Measurements from ENCODE around the gene ASB4.

DNA sequence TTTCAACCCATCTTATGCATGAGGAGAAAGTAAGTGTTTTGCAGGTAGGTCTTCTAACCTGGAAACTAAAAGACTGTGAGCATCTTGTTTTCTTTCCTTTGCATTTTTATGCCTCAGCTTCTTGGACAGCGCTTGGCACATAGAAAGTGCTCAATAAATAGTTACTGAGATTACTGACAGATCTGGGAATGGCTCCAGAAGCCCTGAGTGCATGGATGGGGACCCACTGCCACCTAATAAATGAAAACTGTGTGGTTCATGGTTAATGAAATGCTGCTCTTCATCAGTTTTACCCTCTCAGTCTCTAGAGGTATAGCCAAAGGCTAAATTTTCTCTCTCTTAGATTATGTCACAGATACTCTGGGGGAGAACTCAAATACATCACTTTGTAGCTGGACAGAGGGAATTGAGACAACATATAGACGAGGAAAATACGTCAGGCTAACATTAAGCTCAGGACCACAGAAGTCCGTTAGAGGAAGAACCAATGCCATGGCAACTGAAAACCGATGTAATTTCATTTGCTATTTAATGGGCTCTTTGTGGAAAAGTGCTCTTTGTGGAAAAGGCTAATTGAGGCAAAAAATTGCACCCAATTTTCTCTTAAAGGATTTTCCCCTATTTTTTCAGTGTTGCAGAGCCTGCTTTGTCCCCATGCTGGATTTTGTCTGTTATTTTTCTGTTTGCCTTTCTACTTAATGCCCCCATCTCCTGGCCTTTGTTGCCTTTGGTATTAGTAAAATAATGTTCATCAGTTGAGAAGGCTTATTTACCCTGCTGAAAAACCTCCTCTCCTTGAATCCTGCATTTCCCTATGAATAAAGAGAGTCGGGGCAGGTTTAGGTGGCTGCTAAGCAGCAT, 17.8 kb downstream of the ASB4 start:
- TF ChIP-seq, protein P1, sequence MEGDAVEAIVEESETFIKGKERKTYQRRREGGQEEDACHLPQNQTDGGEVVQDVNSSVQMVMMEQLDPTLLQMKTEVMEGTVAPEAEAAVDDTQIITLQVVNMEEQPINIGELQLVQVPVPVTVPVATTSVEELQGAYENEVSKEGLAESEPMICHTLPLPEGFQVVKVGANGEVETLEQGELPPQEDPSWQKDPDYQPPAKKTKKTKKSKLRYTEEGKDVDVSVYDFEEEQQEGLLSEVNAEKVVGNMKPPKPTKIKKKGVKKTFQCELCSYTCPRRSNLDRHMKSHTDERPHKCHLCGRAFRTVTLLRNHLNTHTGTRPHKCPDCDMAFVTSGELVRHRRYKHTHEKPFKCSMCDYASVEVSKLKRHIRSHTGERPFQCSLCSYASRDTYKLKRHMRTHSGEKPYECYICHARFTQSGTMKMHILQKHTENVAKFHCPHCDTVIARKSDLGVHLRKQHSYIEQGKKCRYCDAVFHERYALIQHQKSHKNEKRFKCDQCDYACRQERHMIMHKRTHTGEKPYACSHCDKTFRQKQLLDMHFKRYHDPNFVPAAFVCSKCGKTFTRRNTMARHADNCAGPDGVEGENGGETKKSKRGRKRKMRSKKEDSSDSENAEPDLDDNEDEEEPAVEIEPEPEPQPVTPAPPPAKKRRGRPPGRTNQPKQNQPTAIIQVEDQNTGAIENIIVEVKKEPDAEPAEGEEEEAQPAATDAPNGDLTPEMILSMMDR (IDR thresholded peaks at IDR 0.05): no peak
- TF ChIP-seq CEBPB (IDR thresholded peaks at IDR 0.05) (no peak), SMC3 (IDR thresholded peaks at IDR 0.05) (no peak), RAD21 (conservative IDR thresholded peaks at IDR 0.05 in 1 of 2, IDR thresholded peaks at IDR 0.05 in 1 of 2) (no peak), BHLHE40 (IDR thresholded peaks at IDR 0.05; ENCODE audit: low read depth, low read length) (no peak), NFE2L2 (conservative IDR thresholded peaks at IDR 0.05; ENCODE audit: low read length) (no peak), RFX5 (IDR thresholded peaks at IDR 0.05) (no peak), POLR2A (IDR thresholded peaks at IDR 0.05; ENCODE audit: low read length) (no peak)
- TF ChIP-seq, protein P2, sequence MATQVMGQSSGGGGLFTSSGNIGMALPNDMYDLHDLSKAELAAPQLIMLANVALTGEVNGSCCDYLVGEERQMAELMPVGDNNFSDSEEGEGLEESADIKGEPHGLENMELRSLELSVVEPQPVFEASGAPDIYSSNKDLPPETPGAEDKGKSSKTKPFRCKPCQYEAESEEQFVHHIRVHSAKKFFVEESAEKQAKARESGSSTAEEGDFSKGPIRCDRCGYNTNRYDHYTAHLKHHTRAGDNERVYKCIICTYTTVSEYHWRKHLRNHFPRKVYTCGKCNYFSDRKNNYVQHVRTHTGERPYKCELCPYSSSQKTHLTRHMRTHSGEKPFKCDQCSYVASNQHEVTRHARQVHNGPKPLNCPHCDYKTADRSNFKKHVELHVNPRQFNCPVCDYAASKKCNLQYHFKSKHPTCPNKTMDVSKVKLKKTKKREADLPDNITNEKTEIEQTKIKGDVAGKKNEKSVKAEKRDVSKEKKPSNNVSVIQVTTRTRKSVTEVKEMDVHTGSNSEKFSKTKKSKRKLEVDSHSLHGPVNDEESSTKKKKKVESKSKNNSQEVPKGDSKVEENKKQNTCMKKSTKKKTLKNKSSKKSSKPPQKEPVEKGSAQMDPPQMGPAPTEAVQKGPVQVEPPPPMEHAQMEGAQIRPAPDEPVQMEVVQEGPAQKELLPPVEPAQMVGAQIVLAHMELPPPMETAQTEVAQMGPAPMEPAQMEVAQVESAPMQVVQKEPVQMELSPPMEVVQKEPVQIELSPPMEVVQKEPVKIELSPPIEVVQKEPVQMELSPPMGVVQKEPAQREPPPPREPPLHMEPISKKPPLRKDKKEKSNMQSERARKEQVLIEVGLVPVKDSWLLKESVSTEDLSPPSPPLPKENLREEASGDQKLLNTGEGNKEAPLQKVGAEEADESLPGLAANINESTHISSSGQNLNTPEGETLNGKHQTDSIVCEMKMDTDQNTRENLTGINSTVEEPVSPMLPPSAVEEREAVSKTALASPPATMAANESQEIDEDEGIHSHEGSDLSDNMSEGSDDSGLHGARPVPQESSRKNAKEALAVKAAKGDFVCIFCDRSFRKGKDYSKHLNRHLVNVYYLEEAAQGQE (IDR thresholded peaks at IDR 0.05): no peak
